Neural cell (in vitro differentiated cells): Measurements from ENCODE around the gene HS3ST5. TPM values are rescaled to one million over a fixed set of nuclear protein-coding genes. Genes with fewer than 3 reads are reported as not detected.

Source experiments
- H2AFZ ChIP-seq: fragments of 200-600, 300-800 bp; sonication (generic), shearing (Covaris generic); 2 replicates; pipeline ENCODE4 v1.6.0; 2014; ENCODE audit warnings: low read depth, mild to moderate bottlenecking, antibody characterized with exemption, low read length, moderate library complexity
- H3F3A ChIP-seq: fragments of 200-600 bp; shearing (Covaris generic); 2 replicates; pipeline ENCODE4 v1.6.1; 2016; ENCODE audit warnings: mild to moderate bottlenecking, moderate library complexity, mixed read lengths, antibody characterized with exemption, low read length; ENCODE audit not compliant: insufficient read depth, poor library complexity, severe bottlenecking
- H3K27ac ChIP-seq: fragments of 200-600, 300-800 bp; sonication (generic), shearing (Covaris generic); 2 replicates; pipeline ENCODE4 v1.5.1; 2014; ENCODE audit warnings: mild to moderate bottlenecking, low read length, moderate library complexity
- H3K27me3 ChIP-seq: fragments of 300-800, 200-600 bp; sonication (generic), shearing (Covaris generic); 2 replicates; pipeline ENCODE4 v1.6.0; 2014; ENCODE audit warnings: mild to moderate bottlenecking, low read depth, low read length, moderate library complexity; ENCODE audit not compliant: insufficient read depth
- H3K36me3 ChIP-seq: fragments of 300-800, 200-600 bp; sonication (generic), shearing (Covaris generic); 2 replicates; pipeline ENCODE4 v1.5.1; 2014; ENCODE audit warnings: mild to moderate bottlenecking, antibody characterized with exemption, low read length, moderate library complexity; ENCODE audit not compliant: insufficient read depth
- H3K4me2 ChIP-seq: fragments of 300-800, 200-600 bp; sonication (generic), shearing (Covaris generic); 2 replicates; pipeline ENCODE4 v1.6.0; 2014; ENCODE audit warnings: mild to moderate bottlenecking, low read length
- H3K4me3 ChIP-seq: fragments of 300-800, 200-600 bp; sonication (generic), shearing (Covaris generic); 2 replicates; pipeline ENCODE4 v1.5.1; 2014; ENCODE audit warnings: mild to moderate bottlenecking, low read length, moderate library complexity
- H3K79me2 ChIP-seq: fragments of 200-600 bp; shearing (Covaris generic); replicated peaks from 2 replicates; pipeline ENCODE4 v1.6.0; 2014; ENCODE audit warnings: mild to moderate bottlenecking, low read length, moderate library complexity; ENCODE audit not compliant: insufficient read depth
- H3K9ac ChIP-seq: fragments of 300-800, 200-600 bp; sonication (generic), shearing (Covaris generic); 2 replicates; pipeline ENCODE4 v1.6.1; 2016; ENCODE audit warnings: mild to moderate bottlenecking, low read length, mixed read lengths
- H3K9me2 ChIP-seq: fragments of 200-600 bp; shearing (Covaris generic); 2 replicates; pipeline ENCODE4 v1.6.1; 2016; ENCODE audit warnings: mild to moderate bottlenecking, low read length, mixed read lengths; ENCODE audit not compliant: insufficient read depth
- H3K9me3 ChIP-seq: fragments of 200-600, 300-800 bp; sonication (generic), shearing (Covaris generic); 2 replicates; pipeline ENCODE4 v1.6.1; 2016; ENCODE audit warnings: mild to moderate bottlenecking, mixed run types, low read length, moderate library complexity, mixed read lengths
- H4K20me1 ChIP-seq: fragments of 200-600 bp; shearing (Covaris generic); 2 replicates; pipeline ENCODE4 v1.6.1; 2016; ENCODE audit warnings: mild to moderate bottlenecking, mixed run types; ENCODE audit not compliant: insufficient read depth
- EP300 ChIP-seq: fragments of 450-650 bp; conservative IDR thresholded peaks from 2 replicates; pipeline ENCODE4 v1.6.1; 2014; ENCODE audit warnings: antibody characterized with exemption, mild to moderate bottlenecking, moderate library complexity; ENCODE audit not compliant: poor library complexity, severe bottlenecking
- EZH2 ChIP-seq: fragments of 200-600, 300-800 bp; shearing (Covaris generic), sonication (generic); IDR thresholded peaks from 2 replicates; pipeline ENCODE4 v1.6.1; 2014; ENCODE audit warnings: antibody characterized with exemption, low read length, borderline replicate concordance, mild to moderate bottlenecking; ENCODE audit not compliant: insufficient read depth, poor library complexity, severe bottlenecking
- MXI1 ChIP-seq: fragments of 450-650 bp; conservative IDR thresholded peaks from 2 replicates; pipeline ENCODE4 v1.6.1; 2014; ENCODE audit warnings: antibody characterized with exemption, mild to moderate bottlenecking; ENCODE audit not compliant: poor library complexity, severe bottlenecking
- POLR2AphosphoS5 ChIP-seq: IDR thresholded peaks from 2 replicates; pipeline ENCODE4 v1.6.1; 2012
- RAD21 ChIP-seq: fragments of 450-650 bp; conservative IDR thresholded peaks from 2 replicates; pipeline ENCODE4 v1.6.1; 2014; ENCODE audit warnings: antibody characterized with exemption, mild to moderate bottlenecking, moderate library complexity
- SMC3 ChIP-seq: fragments of 450-650 bp; conservative IDR thresholded peaks from 2 replicates; pipeline ENCODE4 v1.6.1; 2014; ENCODE audit warnings: antibody characterized with exemption, mild to moderate bottlenecking, moderate library complexity; ENCODE audit not compliant: poor library complexity
- TAF1 ChIP-seq: IDR thresholded peaks from 2 replicates; pipeline ENCODE4 v1.6.1; 2012; ENCODE audit warnings: low read depth
- polyA plus RNA-seq: library from polyadenylated mRNA; depleted of rRNA; stranded (reverse); fragments of >200 nt; gene quantifications from 2 replicates; pipeline ENCODE4 v1.2.3, GENCODE V29; 2014
- TF ChIP-seq, protein P1 (sequence below): fragments of 450-650 bp; IDR thresholded peaks from 2 replicates; pipeline ENCODE4 v1.5.1; 2014; ENCODE audit warnings: antibody characterized with exemption, mild to moderate bottlenecking, moderate library complexity; ENCODE audit not compliant: poor library complexity, severe bottlenecking
- TF ChIP-seq, protein P2 (sequence below): IDR thresholded peaks from 2 replicates; pipeline ENCODE4 v1.6.1; 2012; ENCODE audit warnings: borderline replicate concordance

Gene HS3ST5
- polyA plus RNA-seq, 1 donor from 2014 or later = not detected

DNA sequence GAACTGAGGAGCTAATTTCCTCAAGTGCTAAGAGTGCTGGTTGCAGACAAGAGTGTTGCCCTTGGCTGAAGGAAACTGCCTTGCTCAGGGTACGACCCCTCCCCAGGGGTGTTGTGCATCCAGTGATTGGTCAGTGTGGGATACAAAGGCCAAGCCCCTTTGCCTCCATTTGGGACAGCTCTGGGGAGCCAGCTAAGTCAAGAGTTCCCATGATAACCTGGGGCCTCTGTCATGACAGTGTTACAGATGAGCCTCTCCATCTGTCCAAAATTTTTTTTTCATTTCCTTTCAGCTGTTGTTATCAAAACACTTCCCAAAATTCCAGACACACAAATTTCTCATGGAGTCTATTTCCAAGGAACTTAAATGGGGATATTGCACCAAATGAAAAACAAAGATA is 93.3 kb downstream of the HS3ST5 start:
- TF ChIP-seq EZH2 (no peak), MXI1 (no peak), POLR2AphosphoS5 (no peak), TAF1 (no peak), SMC3 (no peak), EP300 (no peak), RAD21 (no peak)
- TF ChIP-seq, protein P1, sequence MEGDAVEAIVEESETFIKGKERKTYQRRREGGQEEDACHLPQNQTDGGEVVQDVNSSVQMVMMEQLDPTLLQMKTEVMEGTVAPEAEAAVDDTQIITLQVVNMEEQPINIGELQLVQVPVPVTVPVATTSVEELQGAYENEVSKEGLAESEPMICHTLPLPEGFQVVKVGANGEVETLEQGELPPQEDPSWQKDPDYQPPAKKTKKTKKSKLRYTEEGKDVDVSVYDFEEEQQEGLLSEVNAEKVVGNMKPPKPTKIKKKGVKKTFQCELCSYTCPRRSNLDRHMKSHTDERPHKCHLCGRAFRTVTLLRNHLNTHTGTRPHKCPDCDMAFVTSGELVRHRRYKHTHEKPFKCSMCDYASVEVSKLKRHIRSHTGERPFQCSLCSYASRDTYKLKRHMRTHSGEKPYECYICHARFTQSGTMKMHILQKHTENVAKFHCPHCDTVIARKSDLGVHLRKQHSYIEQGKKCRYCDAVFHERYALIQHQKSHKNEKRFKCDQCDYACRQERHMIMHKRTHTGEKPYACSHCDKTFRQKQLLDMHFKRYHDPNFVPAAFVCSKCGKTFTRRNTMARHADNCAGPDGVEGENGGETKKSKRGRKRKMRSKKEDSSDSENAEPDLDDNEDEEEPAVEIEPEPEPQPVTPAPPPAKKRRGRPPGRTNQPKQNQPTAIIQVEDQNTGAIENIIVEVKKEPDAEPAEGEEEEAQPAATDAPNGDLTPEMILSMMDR = no peak
- TF ChIP-seq, protein P2, sequence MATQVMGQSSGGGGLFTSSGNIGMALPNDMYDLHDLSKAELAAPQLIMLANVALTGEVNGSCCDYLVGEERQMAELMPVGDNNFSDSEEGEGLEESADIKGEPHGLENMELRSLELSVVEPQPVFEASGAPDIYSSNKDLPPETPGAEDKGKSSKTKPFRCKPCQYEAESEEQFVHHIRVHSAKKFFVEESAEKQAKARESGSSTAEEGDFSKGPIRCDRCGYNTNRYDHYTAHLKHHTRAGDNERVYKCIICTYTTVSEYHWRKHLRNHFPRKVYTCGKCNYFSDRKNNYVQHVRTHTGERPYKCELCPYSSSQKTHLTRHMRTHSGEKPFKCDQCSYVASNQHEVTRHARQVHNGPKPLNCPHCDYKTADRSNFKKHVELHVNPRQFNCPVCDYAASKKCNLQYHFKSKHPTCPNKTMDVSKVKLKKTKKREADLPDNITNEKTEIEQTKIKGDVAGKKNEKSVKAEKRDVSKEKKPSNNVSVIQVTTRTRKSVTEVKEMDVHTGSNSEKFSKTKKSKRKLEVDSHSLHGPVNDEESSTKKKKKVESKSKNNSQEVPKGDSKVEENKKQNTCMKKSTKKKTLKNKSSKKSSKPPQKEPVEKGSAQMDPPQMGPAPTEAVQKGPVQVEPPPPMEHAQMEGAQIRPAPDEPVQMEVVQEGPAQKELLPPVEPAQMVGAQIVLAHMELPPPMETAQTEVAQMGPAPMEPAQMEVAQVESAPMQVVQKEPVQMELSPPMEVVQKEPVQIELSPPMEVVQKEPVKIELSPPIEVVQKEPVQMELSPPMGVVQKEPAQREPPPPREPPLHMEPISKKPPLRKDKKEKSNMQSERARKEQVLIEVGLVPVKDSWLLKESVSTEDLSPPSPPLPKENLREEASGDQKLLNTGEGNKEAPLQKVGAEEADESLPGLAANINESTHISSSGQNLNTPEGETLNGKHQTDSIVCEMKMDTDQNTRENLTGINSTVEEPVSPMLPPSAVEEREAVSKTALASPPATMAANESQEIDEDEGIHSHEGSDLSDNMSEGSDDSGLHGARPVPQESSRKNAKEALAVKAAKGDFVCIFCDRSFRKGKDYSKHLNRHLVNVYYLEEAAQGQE = no peak
- Histone ChIP-seq H3K4me3 (no peak overlapping the region), H3K9me2 (no peaks in the 10 kb centered on the region), H3K79me2 (no peaks in the 10 kb centered on the region), H3K27me3 (no peaks in the 10 kb centered on the region), H3K27ac (no peak overlapping the region), H3K9me3 (no peaks in the 10 kb centered on the region), H2AFZ (no peak overlapping the region), H4K20me1 (no peaks in the 10 kb centered on the region), H3K9ac (no peak overlapping the region), H3F3A (no peaks in the 10 kb centered on the region), H3K36me3 (no peaks in the 10 kb centered on the region), H3K4me2 (no peak overlapping the region)

DNA sequence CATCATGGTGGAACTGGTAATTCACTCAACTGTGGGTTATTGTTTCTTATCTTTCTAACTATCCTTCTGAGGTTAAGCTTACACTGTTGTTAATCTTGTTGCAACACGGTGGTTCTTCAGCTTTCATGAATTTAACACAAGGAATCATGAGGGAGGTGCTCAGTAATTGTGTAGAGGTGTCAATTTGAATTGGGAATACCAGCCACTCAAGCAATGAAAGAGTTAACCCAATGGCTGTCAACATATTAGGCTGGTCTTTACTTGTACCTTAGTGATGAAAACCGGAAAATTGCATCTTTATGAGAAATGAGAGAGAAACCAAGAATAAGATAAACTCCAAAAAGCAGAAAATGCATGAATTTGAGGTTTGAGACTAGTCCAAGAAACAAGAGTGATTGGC is 95.7 kb downstream of the HS3ST5 start:
- Histone ChIP-seq H3K9ac (no peak overlapping the region), H3K4me3 (no peak overlapping the region), H3K36me3 (no peaks in the 10 kb centered on the region), H3K79me2 (no peaks in the 10 kb centered on the region), H4K20me1 (no peaks in the 10 kb centered on the region), H3K9me3 (no peaks in the 10 kb centered on the region), H2AFZ (no peak overlapping the region), H3K27me3 (no peaks in the 10 kb centered on the region), H3K9me2 (no peaks in the 10 kb centered on the region), H3F3A (no peaks in the 10 kb centered on the region), H3K4me2 (no peak overlapping the region), H3K27ac (no peak overlapping the region)
- TF ChIP-seq POLR2AphosphoS5 (no peak), TAF1 (no peak), RAD21 (no peak), SMC3 (no peak), EP300 (no peak), EZH2 (no peak), MXI1 (no peak)
- TF ChIP-seq, protein P1 = no peak
- TF ChIP-seq, protein P2 = no peak
